Middle frontal gyrus (tissue), 1 donor: ENCODE data around the gene MTSS2.

Experiments used
- DNase-seq: peaks from one replicate; pipeline ENCODE4 v3.0.0-alpha.2; 2015; ENCODE audit warnings: low spot score; ENCODE audit errors: extremely low spot score

The MTSS2 gene

GRCh38 chr16:70715055-70715858 lies 29.4 kb upstream of the MTSS2 start:
- no peak for DNase-seq

GRCh38 chr16:70714581-70715054 lies 28.8 kb upstream of the MTSS2 start:
- no peak for DNase-seq

- DNase-seq = no peak
These were observed 28.0 kb upstream of the MTSS2 start for GRCh38 chr16:70713824-70714223.

- no peak for DNase-seq
These were observed 27.5 kb upstream of the MTSS2 start for GRCh38 chr16:70713342-70713741.

GRCh38 chr16:70712942-70713341 lies 27.1 kb upstream of the MTSS2 start:
- no peak for DNase-seq

GRCh38 chr16:70712359-70712758 lies 26.5 kb upstream of the MTSS2 start:
- no peak for DNase-seq

- no peak for DNase-seq
These were observed 25.6 kb upstream of the MTSS2 start for GRCh38 chr16:70711211-70712031.

- DNase-seq = no peak
These were observed 24.8 kb upstream of the MTSS2 start for GRCh38 chr16:70710422-70711210.

GRCh38 chr16:70709942-70710341 lies 24.1 kb upstream of the MTSS2 start:
- no peak for DNase-seq

GRCh38 chr16:70709457-70709856 lies 23.6 kb upstream of the MTSS2 start:
- DNase-seq = no peak

GRCh38 chr16:70708366-70709246 lies 22.8 kb upstream of the MTSS2 start:
- no peak for DNase-seq

- no peak for DNase-seq
These were observed 21.2 kb upstream of the MTSS2 start for GRCh38 chr16:70706948-70707465.

- no peak for DNase-seq
These were observed 19.2 kb upstream of the MTSS2 start for GRCh38 chr16:70705056-70705455.

- no peak for DNase-seq
These were observed 18.7 kb upstream of the MTSS2 start for GRCh38 chr16:70704586-70704985.

- DNase-seq = no peak
These were observed 18.1 kb upstream of the MTSS2 start for GRCh38 chr16:70703835-70704381.

- no peak for DNase-seq
These were observed 17.4 kb upstream of the MTSS2 start for GRCh38 chr16:70703041-70703834.

GRCh38 chr16:70702624-70703023 lies 16.8 kb upstream of the MTSS2 start:
- DNase-seq = no peak

- DNase-seq = no peak
These were observed 16.1 kb upstream of the MTSS2 start for GRCh38 chr16:70701998-70702397.

GRCh38 chr16:70701596-70701995 lies 15.7 kb upstream of the MTSS2 start:
- DNase-seq = no peak
